WTC11 (cell line): ENCODE data around the gene NEMP2. TPM values are rescaled to one million over a fixed set of nuclear protein-coding genes. Genes with fewer than 3 reads are reported as not detected.

ENCODE experiments used
- ATAC-seq: fragments of 200-7000 bp; cut with Tn5 transposase; 2 replicates; pipeline ENCODE4 v1.10.0; 2021; ENCODE audit warnings: mild to moderate bottlenecking, moderate library complexity
- CTCF ChIA-PET: fragments of 300-600 bp; sonication (Branson Sonifier 250); formaldehyde crosslinking; loops from one replicate; lab custom pipeline; 2021; ENCODE audit warnings: antibody characterized with exemption; lab: Charles Lee
- POLR2A ChIA-PET: fragments of 350-600 bp; sonication (Branson Sonifier 250); formaldehyde crosslinking; loops from one replicate; lab custom pipeline; 2021; ENCODE audit warnings: antibody characterized with exemption; lab: Charles Lee
- DNase-seq: peaks from one replicate; pipeline ENCODE4 v3.0.0; 2021; ENCODE audit warnings: low spot score
- H3K27ac Mint-ChIP-seq: 2 replicates; pipeline ENCODE4 v1.8.0; 2021; ENCODE audit warnings: mixed read lengths
- H3K27me3 Mint-ChIP-seq: 2 replicates; pipeline ENCODE4 v1.8.0; 2021; ENCODE audit warnings: low read depth, mild to moderate bottlenecking, moderate library complexity, mixed read lengths
- H3K36me3 Mint-ChIP-seq: 2 replicates; pipeline ENCODE4 v1.8.0; 2021; ENCODE audit warnings: mixed read lengths
- H3K4me1 Mint-ChIP-seq: 2 replicates; pipeline ENCODE4 v1.8.0; 2022; ENCODE audit warnings: mixed read lengths
- H3K4me3 Mint-ChIP-seq: 2 replicates; pipeline ENCODE4 v1.8.0; 2021; ENCODE audit warnings: mild to moderate bottlenecking, moderate library complexity, mixed read lengths
- H3K9me3 Mint-ChIP-seq: 2 replicates; pipeline ENCODE4 v1.8.0; 2021; ENCODE audit warnings: mixed read lengths
- AR ChIP-seq: fragments of 250-450 bp; sonication (Bioruptor Pico); IDR thresholded peaks from 2 replicates; pipeline ENCODE4 v1.9.0; 2021; ENCODE audit warnings: mild to moderate bottlenecking
- ATF6 ChIP-seq: sonication (generic); formaldehyde crosslinking; IDR thresholded peaks from 2 replicates; pipeline ENCODE4 v1.8.1; 2023; ENCODE audit warnings: mild to moderate bottlenecking, missing genetic modification reagents
- CTCF ChIP-seq: fragments of 200-600 bp; IDR thresholded peaks from 2 replicates; pipeline ENCODE4 v1.8.0; 2022; ENCODE audit warnings: antibody characterized with exemption
- E2F5 ChIP-seq: sonication (generic); formaldehyde crosslinking; IDR thresholded peaks from 2 replicates; pipeline ENCODE4 v1.8.1; 2022; ENCODE audit warnings: mild to moderate bottlenecking, moderate library complexity, missing genetic modification reagents
- ETV6 ChIP-seq: sonication (generic); formaldehyde crosslinking; IDR thresholded peaks from 2 replicates; pipeline ENCODE4 v1.8.1; 2022; ENCODE audit warnings: mild to moderate bottlenecking, missing genetic modification reagents
- FOXJ3 ChIP-seq: sonication (generic); formaldehyde crosslinking; IDR thresholded peaks from 2 replicates; pipeline ENCODE4 v1.9.0; 2021; ENCODE audit warnings: missing genetic modification reagents, mild to moderate bottlenecking, borderline replicate concordance
- JUN ChIP-seq: sonication (generic); formaldehyde crosslinking; IDR thresholded peaks from 2 replicates; pipeline ENCODE4 v1.8.0; 2023; ENCODE audit warnings: mild to moderate bottlenecking, missing genetic modification reagents
- NFYB ChIP-seq: sonication (generic); formaldehyde crosslinking; conservative IDR thresholded peaks from 2 replicates; pipeline ENCODE4 v1.8.0; 2022; ENCODE audit warnings: low read depth, missing genetic modification reagents
- PRDM15 ChIP-seq: sonication (generic); formaldehyde crosslinking; IDR thresholded peaks from 2 replicates; pipeline ENCODE4 v1.8.0; 2022; ENCODE audit warnings: missing genetic modification reagents
- RELA ChIP-seq: sonication (generic); formaldehyde crosslinking; IDR thresholded peaks from 2 replicates; pipeline ENCODE4 v1.8.1; 2022; ENCODE audit warnings: missing genetic modification reagents, mild to moderate bottlenecking, borderline replicate concordance
- ZBTB43 ChIP-seq: sonication (generic); formaldehyde crosslinking; IDR thresholded peaks from 2 replicates; pipeline ENCODE4 v1.8.1; 2023; ENCODE audit warnings: mild to moderate bottlenecking, missing genetic modification reagents
- ZNF512 ChIP-seq: sonication (generic); formaldehyde crosslinking; IDR thresholded peaks from 2 replicates; pipeline ENCODE4 v1.8.1; 2022; ENCODE audit warnings: missing genetic modification reagents, borderline replicate concordance
- total RNA-seq: library from RNA; stranded (reverse); gene quantifications from 3 replicates; pipeline ENCODE4 v1.2.3, GENCODE V29; 2021

NEMP2 gene
- total RNA-seq, 1 experiment from 2014 or later: 7.2 TPM

GRCh38 chr2:190459881-190460280 lies 74.6 kb downstream of the NEMP2 start:
- H3K9me3 Mint-ChIP-seq: no peaks in the 10 kb centered on the region
- H3K4me1 Mint-ChIP-seq: no peaks in the 10 kb centered on the region
- DNase-seq (no peak), ATAC-seq (no peak)
- no peak overlapping the region for H3K27ac Mint-ChIP-seq
- CTCF ChIA-PET: no interaction called here
- no peaks in the 10 kb centered on the region for H3K36me3 Mint-ChIP-seq
- H3K4me3 Mint-ChIP-seq: no peak overlapping the region
- H3K27me3 Mint-ChIP-seq: no peaks in the 10 kb centered on the region; the same call in 1 of the 2 replicates
- POLR2A ChIA-PET: no interaction called here
- TF ChIP-seq JUN (CRISPR knock-in tag) (no peak), ATF6 (CRISPR knock-in tag) (no peak), CTCF (no peak), ZBTB43 (CRISPR knock-in tag) (no peak), AR (CRISPR knock-in tag) (no peak), PRDM15 (CRISPR knock-in tag) (no peak), ETV6 (CRISPR knock-in tag) (no peak), NFYB (CRISPR knock-in tag) (no peak), FOXJ3 (no peak), E2F5 (CRISPR knock-in tag) (no peak), RELA (CRISPR knock-in tag) (no peak), ZNF512 (no peak)
- TF ChIP-seq, all 79 proteins: peak for 0
